Neural progenitor cell (in vitro differentiated cells): ENCODE data around the gene KRT72.
A peak's percentile ranks its signal among the peaks of the same experiment; 100 is the strongest.

ENCODE experiments used
- EZH2phosphoT487 ChIP-seq: fragments of 200-600 bp; sonication (generic); IDR thresholded peaks from 2 replicates; pipeline ENCODE4 v1.6.1; 2017; ENCODE audit warnings: antibody characterized with exemption
- TF ChIP-seq, protein P1 (sequence below): fragments of 200-600 bp; sonication (generic); IDR thresholded peaks from 2 replicates; pipeline ENCODE4 v1.5.1; 2017; ENCODE audit warnings: antibody characterized with exemption, mild to moderate bottlenecking

DNA sequence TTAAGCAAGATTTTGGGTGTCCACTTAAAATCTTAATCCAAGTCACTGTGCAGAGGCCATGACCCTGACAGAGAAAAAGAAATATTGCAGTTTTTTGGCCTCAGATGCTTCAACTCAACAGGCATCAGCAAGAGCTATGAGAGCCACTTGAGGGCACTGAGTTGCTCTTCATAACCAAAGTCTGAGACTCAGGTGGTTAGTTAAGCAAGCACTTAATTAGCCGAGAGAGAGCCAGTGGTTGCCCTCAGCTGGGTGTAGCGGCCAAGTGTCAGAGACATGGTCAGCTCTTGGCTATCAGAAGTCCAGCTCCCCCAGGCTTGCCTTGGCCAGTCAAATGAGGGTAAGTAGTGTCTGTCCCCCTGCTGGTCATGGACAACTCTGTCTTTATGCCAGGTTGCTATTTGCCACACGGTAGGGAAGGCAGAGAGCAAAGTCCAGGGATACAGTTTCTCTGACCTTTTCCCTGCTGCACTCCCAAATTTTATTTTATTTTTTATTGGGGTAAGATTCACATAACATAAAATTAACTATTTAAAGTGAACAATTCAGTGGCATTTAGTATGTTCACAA is 39.3 kb downstream of the KRT72 start:
- TF ChIP-seq, protein P1, sequence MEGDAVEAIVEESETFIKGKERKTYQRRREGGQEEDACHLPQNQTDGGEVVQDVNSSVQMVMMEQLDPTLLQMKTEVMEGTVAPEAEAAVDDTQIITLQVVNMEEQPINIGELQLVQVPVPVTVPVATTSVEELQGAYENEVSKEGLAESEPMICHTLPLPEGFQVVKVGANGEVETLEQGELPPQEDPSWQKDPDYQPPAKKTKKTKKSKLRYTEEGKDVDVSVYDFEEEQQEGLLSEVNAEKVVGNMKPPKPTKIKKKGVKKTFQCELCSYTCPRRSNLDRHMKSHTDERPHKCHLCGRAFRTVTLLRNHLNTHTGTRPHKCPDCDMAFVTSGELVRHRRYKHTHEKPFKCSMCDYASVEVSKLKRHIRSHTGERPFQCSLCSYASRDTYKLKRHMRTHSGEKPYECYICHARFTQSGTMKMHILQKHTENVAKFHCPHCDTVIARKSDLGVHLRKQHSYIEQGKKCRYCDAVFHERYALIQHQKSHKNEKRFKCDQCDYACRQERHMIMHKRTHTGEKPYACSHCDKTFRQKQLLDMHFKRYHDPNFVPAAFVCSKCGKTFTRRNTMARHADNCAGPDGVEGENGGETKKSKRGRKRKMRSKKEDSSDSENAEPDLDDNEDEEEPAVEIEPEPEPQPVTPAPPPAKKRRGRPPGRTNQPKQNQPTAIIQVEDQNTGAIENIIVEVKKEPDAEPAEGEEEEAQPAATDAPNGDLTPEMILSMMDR: peak; percentile 51
- no peak for TF ChIP-seq EZH2phosphoT487
